ENCODE measurements around the gene CDH13.

CDH13 gene

DNA sequence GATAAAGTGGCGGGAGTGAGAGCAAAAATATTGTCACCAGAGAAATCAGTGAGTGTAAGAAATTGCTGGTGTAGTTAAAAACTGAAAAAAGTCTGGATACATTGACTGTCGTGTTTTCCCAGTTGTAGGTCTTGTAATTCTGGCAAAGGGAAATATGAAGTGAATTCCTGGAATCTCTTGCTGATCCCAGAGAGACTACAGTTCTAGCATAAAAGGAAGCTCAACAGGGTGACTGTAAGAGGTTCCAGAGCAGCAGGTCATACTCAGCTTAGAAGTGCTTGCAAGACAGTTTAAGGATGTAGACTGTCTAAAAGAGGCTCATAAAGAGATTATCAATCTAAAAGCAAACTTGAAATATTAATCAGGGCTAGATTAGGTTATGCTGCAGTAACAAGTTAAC lies 890.2 kb downstream of the CDH13 start:
- no peak overlapping the region for H3K4me2 ChIP-seq (ENCODE audit: low read depth, low read length)
- no peak overlapping the region for H3K27ac ChIP-seq (ENCODE audit: low read length)
- no peak for DNase-seq
- no peaks in the 10 kb centered on the region for H3K9me3 ChIP-seq (replicated peaks; ENCODE audit: insufficient read depth, low read length)
- H3K4me3 ChIP-seq (ENCODE audit: low read length): no peak overlapping the region
- H3K4me1 ChIP-seq (ENCODE audit: low read length): no peaks in the 10 kb centered on the region
- no peak overlapping the region for H2AFZ ChIP-seq (ENCODE audit: low read length)
- H4K20me1 ChIP-seq (ENCODE audit: insufficient read depth, low read length): no peaks in the 10 kb centered on the region
- TF ChIP-seq EZH2phosphoT487 (IDR thresholded peaks at IDR 0.05; ENCODE audit: low read length): no peak
- TF ChIP-seq, protein P1, sequence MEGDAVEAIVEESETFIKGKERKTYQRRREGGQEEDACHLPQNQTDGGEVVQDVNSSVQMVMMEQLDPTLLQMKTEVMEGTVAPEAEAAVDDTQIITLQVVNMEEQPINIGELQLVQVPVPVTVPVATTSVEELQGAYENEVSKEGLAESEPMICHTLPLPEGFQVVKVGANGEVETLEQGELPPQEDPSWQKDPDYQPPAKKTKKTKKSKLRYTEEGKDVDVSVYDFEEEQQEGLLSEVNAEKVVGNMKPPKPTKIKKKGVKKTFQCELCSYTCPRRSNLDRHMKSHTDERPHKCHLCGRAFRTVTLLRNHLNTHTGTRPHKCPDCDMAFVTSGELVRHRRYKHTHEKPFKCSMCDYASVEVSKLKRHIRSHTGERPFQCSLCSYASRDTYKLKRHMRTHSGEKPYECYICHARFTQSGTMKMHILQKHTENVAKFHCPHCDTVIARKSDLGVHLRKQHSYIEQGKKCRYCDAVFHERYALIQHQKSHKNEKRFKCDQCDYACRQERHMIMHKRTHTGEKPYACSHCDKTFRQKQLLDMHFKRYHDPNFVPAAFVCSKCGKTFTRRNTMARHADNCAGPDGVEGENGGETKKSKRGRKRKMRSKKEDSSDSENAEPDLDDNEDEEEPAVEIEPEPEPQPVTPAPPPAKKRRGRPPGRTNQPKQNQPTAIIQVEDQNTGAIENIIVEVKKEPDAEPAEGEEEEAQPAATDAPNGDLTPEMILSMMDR (IDR thresholded peaks at IDR 0.05; ENCODE audit: low read length): no peak
- no peak for TF ChIP-seq EZH2 (optimal IDR thresholded peaks at IDR 0.05; ENCODE audit: low read depth, low read length)
- no peaks in the 10 kb centered on the region for H3F3A ChIP-seq (ENCODE audit: insufficient read depth, low read length)
- H3K27me3 ChIP-seq (replicated peaks; ENCODE audit: insufficient read depth, low read length): no peaks in the 10 kb centered on the region
- no peaks in the 10 kb centered on the region for H3K36me3 ChIP-seq (replicated peaks; ENCODE audit: insufficient read depth, low read length)
- no peaks in the 10 kb centered on the region for H3K79me2 ChIP-seq (ENCODE audit: low read length)
- no peak overlapping the region for H3K9ac ChIP-seq (ENCODE audit: low read length)
- no peaks in the 10 kb centered on the region for H3K9me2 ChIP-seq (replicated peaks; ENCODE audit: insufficient read depth, low read length)

DNA sequence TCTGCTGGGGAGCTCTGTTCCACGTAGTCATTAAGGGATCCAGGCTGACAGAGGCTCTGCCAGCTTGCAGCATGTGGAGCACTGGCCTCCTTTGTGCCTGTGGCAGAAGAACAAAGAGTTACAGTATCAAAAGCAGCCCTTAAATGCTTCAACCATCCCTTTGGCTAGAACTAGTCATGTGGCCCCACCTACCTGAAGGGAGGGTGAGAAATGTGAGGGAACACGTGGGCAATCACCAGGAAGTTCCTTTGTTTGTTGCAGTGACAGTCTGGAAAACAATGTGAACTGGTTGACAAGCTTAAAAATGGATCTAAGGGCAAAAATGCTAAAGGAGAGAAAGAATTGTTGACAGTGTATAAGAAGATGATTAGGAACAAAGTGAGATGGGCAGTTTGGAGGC lies 890.6 kb downstream of the CDH13 start:
- Histone ChIP-seq H3K9me3 (replicated peaks; ENCODE audit: insufficient read depth, low read length) (no peaks in the 10 kb centered on the region), H4K20me1 (ENCODE audit: insufficient read depth, low read length) (no peaks in the 10 kb centered on the region), H3K27me3 (replicated peaks; ENCODE audit: insufficient read depth, low read length) (no peaks in the 10 kb centered on the region), H3K36me3 (replicated peaks; ENCODE audit: insufficient read depth, low read length) (no peaks in the 10 kb centered on the region), H3K4me3 (ENCODE audit: low read length) (no peak overlapping the region), H3K4me1 (ENCODE audit: low read length) (no peaks in the 10 kb centered on the region), H3K27ac (ENCODE audit: low read length) (no peak overlapping the region), H3F3A (ENCODE audit: insufficient read depth, low read length) (no peaks in the 10 kb centered on the region), H2AFZ (ENCODE audit: low read length) (no peak overlapping the region), H3K79me2 (ENCODE audit: low read length) (no peaks in the 10 kb centered on the region), H3K4me2 (ENCODE audit: low read depth, low read length) (no peak overlapping the region), H3K9ac (ENCODE audit: low read length) (no peak overlapping the region), H3K9me2 (replicated peaks; ENCODE audit: insufficient read depth, low read length) (no peaks in the 10 kb centered on the region)
- DNase-seq: no peak
- TF ChIP-seq EZH2 (optimal IDR thresholded peaks at IDR 0.05; ENCODE audit: low read depth, low read length) (no peak), EZH2phosphoT487 (IDR thresholded peaks at IDR 0.05; ENCODE audit: low read length) (no peak)
- TF ChIP-seq, protein P1 (IDR thresholded peaks at IDR 0.05; ENCODE audit: low read length): no peak

DNA sequence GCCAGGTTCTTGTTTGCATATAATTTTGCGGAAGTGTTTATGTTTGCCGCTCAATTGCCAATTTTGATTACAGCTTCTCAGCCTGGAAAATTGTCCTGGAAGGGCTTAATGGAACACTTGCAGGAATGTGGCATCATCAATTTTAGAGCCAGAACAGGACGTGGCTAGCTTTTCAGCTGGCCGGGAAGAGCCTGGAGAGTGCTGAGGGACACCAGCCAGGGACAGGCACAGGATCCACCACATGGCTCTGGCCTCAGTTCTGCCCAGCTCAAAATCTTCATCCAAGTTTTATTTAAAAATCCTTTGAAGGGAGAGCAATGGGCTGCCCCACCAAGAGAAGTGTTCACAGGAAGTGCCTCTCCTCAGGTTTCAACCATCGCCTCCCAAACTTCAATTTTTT lies 893.8 kb downstream of the CDH13 start:
- no peak overlapping the region for H3K4me2 ChIP-seq (ENCODE audit: low read depth, low read length)
- H3K27ac ChIP-seq (ENCODE audit: low read length): no peak overlapping the region
- H3K4me1 ChIP-seq (ENCODE audit: low read length): no peaks in the 10 kb centered on the region
- no peaks in the 10 kb centered on the region for H3K9me3 ChIP-seq (replicated peaks; ENCODE audit: insufficient read depth, low read length)
- H3K4me3 ChIP-seq (ENCODE audit: low read length): no peak overlapping the region
- no peak for DNase-seq
- no peaks in the 10 kb centered on the region for H4K20me1 ChIP-seq (ENCODE audit: insufficient read depth, low read length)
- no peaks in the 10 kb centered on the region for H3F3A ChIP-seq (ENCODE audit: insufficient read depth, low read length)
- no peaks in the 10 kb centered on the region for H3K79me2 ChIP-seq (ENCODE audit: low read length)
- H3K9ac ChIP-seq (ENCODE audit: low read length): no peak overlapping the region
- no peaks in the 10 kb centered on the region for H3K9me2 ChIP-seq (replicated peaks; ENCODE audit: insufficient read depth, low read length)
- H3K36me3 ChIP-seq (replicated peaks; ENCODE audit: insufficient read depth, low read length): no peaks in the 10 kb centered on the region
- H2AFZ ChIP-seq (ENCODE audit: low read length): no peak overlapping the region
- TF ChIP-seq EZH2phosphoT487 (IDR thresholded peaks at IDR 0.05; ENCODE audit: low read length) (no peak), EZH2 (optimal IDR thresholded peaks at IDR 0.05; ENCODE audit: low read depth, low read length) (no peak)
- TF ChIP-seq, protein P1 (IDR thresholded peaks at IDR 0.05; ENCODE audit: low read length): no peak
- H3K27me3 ChIP-seq (replicated peaks; ENCODE audit: insufficient read depth, low read length): no peaks in the 10 kb centered on the region
